ENCODE data around the gene DNAJC1. TPM values are rescaled to one million over a fixed set of nuclear protein-coding genes. Genes with fewer than 3 reads are reported as not detected.

The DNAJC1 gene
- polyA plus RNA-seq, 1 donor from 2014 or later, result 15.9 TPM

DNA sequence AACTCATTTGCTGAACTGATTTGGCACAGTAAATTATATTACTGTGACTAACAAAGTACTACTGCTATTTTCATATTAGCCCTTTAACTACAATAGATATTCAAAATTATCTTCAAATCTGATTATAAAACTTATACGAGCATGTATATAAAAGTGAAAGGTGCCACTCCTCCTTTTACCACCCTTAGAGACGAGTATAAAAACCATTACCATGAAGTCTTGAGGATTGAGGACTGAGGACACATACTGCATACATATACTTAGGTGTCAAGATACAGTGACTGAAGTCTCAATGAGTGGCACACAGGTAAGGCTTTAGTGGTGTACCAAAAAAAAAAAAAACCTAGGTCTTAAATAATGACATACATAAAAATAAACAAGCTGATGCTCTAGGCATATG, 98.6 kb downstream of the DNAJC1 start:
- Histone ChIP-seq H3K9ac (ENCODE audit: low read length) (no peak overlapping the region), H4K20me1 (ENCODE audit: insufficient read depth) (no peaks in the 10 kb centered on the region)

GRCh38 chr10:21899736-21900135, 103.8 kb downstream of the DNAJC1 start:
- H3F3A ChIP-seq (ENCODE audit: insufficient read depth, low read length, poor library complexity, severe bottlenecking), result no peaks in the 10 kb centered on the region
- H3K4me2 ChIP-seq (ENCODE audit: low read length), result no peak overlapping the region
- H3K9me2 ChIP-seq (ENCODE audit: insufficient read depth, low read length), result no peaks in the 10 kb centered on the region
- TF ChIP-seq, protein P1, sequence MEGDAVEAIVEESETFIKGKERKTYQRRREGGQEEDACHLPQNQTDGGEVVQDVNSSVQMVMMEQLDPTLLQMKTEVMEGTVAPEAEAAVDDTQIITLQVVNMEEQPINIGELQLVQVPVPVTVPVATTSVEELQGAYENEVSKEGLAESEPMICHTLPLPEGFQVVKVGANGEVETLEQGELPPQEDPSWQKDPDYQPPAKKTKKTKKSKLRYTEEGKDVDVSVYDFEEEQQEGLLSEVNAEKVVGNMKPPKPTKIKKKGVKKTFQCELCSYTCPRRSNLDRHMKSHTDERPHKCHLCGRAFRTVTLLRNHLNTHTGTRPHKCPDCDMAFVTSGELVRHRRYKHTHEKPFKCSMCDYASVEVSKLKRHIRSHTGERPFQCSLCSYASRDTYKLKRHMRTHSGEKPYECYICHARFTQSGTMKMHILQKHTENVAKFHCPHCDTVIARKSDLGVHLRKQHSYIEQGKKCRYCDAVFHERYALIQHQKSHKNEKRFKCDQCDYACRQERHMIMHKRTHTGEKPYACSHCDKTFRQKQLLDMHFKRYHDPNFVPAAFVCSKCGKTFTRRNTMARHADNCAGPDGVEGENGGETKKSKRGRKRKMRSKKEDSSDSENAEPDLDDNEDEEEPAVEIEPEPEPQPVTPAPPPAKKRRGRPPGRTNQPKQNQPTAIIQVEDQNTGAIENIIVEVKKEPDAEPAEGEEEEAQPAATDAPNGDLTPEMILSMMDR (IDR thresholded peaks at IDR 0.05; ENCODE audit: poor library complexity, severe bottlenecking), result no peak
- TF ChIP-seq REST (IDR thresholded peaks at IDR 0.05; ENCODE audit: borderline replicate concordance) (no peak), SMC3 (conservative IDR thresholded peaks at IDR 0.05; ENCODE audit: poor library complexity) (no peak), TAF1 (IDR thresholded peaks at IDR 0.05; ENCODE audit: low read depth) (no peak)
- H3K36me3 ChIP-seq (ENCODE audit: insufficient read depth, low read length), result no peaks in the 10 kb centered on the region
- H3K9ac ChIP-seq (ENCODE audit: low read length), result no peak overlapping the region
- H3K79me2 ChIP-seq (replicated peaks; ENCODE audit: insufficient read depth, low read length), result no peaks in the 10 kb centered on the region
- no peaks in the 10 kb centered on the region for H3K27me3 ChIP-seq (ENCODE audit: insufficient read depth, low read depth, low read length)
- H3K4me3 ChIP-seq (ENCODE audit: low read length), result no peak overlapping the region
- no peaks in the 10 kb centered on the region for H3K9me3 ChIP-seq (ENCODE audit: low read length)
- no peak overlapping the region for H3K27ac ChIP-seq (ENCODE audit: low read length)
- no peak overlapping the region for H2AFZ ChIP-seq (ENCODE audit: low read depth, low read length)
- H4K20me1 ChIP-seq (ENCODE audit: insufficient read depth), result no peaks in the 10 kb centered on the region

More for the DNA sequence above, 98.6 kb downstream of the DNAJC1 start:
- Histone ChIP-seq H3F3A (ENCODE audit: insufficient read depth, low read length, poor library complexity, severe bottlenecking) (no peaks in the 10 kb centered on the region), H3K79me2 (replicated peaks; ENCODE audit: insufficient read depth, low read length) (no peaks in the 10 kb centered on the region), H3K27ac (ENCODE audit: low read length) (no peak overlapping the region), H3K36me3 (ENCODE audit: insufficient read depth, low read length) (no peaks in the 10 kb centered on the region), H3K9me2 (ENCODE audit: insufficient read depth, low read length) (no peaks in the 10 kb centered on the region), H3K9me3 (ENCODE audit: low read length) (no peaks in the 10 kb centered on the region), H3K27me3 (ENCODE audit: insufficient read depth, low read depth, low read length) (no peaks in the 10 kb centered on the region), H3K4me3 (ENCODE audit: low read length) (no peak overlapping the region), H3K4me2 (ENCODE audit: low read length) (no peak overlapping the region), H2AFZ (ENCODE audit: low read depth, low read length) (no peak overlapping the region)
- TF ChIP-seq MXI1 (conservative IDR thresholded peaks at IDR 0.05; ENCODE audit: poor library complexity, severe bottlenecking) (no peak), TAF1 (IDR thresholded peaks at IDR 0.05; ENCODE audit: low read depth) (no peak), EP300 (conservative IDR thresholded peaks at IDR 0.05; ENCODE audit: poor library complexity, severe bottlenecking) (no peak), POLR2AphosphoS5 (IDR thresholded peaks at IDR 0.05) (no peak), SMC3 (conservative IDR thresholded peaks at IDR 0.05; ENCODE audit: poor library complexity) (no peak), EZH2 (IDR thresholded peaks at IDR 0.05; ENCODE audit: borderline replicate concordance, insufficient read depth, low read length, poor library complexity, severe bottlenecking) (no peak), REST (IDR thresholded peaks at IDR 0.05; ENCODE audit: borderline replicate concordance) (no peak)

All from neural cell (in vitro differentiated cells).